ENCODE data around the gene CHMP4B.

- no peak for TF ChIP-seq CTCF (IDR thresholded peaks at IDR 0.05)
- no peak for TF ChIP-seq SMAD4 (CRISPR knock-in tag; IDR thresholded peaks at IDR 0.05)
These were observed 20.6 kb upstream of the CHMP4B start for GRCh38 chr20:33790566-33790965.
